ENCODE results near the gene BIRC5. TPM values are rescaled to one million over a fixed set of nuclear protein-coding genes. Genes with fewer than 3 reads are reported as not detected.

The BIRC5 gene
- total RNA-seq, 4 donors from 2014 or later, result 1.2 to 7.9 (median 3.6) TPM

DNA sequence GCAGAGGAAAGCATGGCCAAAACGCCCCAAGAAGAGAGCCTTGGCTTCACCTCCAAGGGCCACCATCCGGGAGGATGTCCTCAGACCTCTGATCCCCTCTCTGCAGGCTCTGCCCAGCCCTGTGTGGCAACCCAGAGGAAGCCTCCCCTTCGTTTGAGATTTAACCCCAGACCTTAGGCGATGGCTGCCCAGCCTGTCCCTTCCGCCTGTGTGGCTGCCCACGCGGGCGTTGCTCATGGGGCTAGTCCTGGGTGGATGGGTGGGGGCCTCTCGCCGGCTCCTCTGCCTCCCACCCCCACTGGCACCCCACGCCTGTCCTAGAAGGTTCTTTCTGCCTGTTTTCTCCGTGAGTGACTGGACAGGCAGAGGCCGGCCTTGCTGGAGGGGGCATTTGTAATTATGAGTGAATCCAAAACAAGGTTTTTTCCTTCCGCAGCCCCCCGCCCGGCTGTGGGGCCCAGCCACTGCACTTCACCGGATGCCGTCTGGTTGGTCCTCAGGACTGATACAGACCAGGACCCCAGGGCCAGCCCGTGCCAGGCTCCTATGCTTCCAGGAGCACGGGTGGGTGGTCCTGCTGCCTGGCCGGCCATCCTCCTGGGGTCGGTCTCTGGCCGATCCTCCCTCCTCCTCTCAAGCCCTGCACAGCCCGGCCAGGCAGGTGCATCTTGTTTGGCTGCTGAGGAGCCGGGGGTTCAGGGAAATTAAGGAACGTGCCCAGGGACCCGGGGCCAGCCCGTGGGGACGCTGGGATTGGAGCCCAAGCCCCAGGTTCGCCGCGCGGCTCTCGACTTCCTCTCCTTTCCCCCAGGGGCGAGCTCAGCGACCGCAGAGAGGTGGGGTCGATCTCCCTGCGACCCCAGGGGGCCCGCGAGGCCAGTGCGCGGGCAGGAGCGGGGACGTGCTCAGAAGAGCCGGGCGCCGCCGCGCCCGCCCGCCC, 17.2 kb downstream of the BIRC5 start, which contains the start of gene TMEM235:
TMEM235 (plus strand) TSS at position 636 of the 940 bp plus-strand sequence. CDS start 393 bp downstream, outside the sequence.
- 7 to 43% methylated on average over 3 to 39 of the region's 52 CpGs for WGBS, 2 donors (ENCODE audit: low coverage in 1 of 2)
- Histone ChIP-seq H3K4me3 (no peak within 1 kb of the TSS), H3K27me3 (peaks cover 48% of the 10 kb centered on the region), H3K36me3 (no peaks in the 10 kb centered on the region), H3K9me3 (no peaks in the 10 kb centered on the region), H3K27ac (no peak within 1 kb of the TSS), H3K4me1 (peaks cover 0 to 3% (median 0%) of the 10 kb centered on the region in 4 donors)
- intact Hi-C loops (cut with DNase I; ENCODE audit: low total_unique reads), result no loop called here
- in situ Hi-C loops (cut with MboI; ENCODE audit: low pct_ligation_motif_present in 1 of 4, low pct_unique_long_range_greater_than_20kb in 1 of 4, low sequenced_read_pairs in 3 of 4), result no loop called here
- no peak for TF ChIP-seq EP300 (IDR thresholded peaks at IDR 0.05; ENCODE audit: low read depth)
- TF ChIP-seq, protein P1, sequence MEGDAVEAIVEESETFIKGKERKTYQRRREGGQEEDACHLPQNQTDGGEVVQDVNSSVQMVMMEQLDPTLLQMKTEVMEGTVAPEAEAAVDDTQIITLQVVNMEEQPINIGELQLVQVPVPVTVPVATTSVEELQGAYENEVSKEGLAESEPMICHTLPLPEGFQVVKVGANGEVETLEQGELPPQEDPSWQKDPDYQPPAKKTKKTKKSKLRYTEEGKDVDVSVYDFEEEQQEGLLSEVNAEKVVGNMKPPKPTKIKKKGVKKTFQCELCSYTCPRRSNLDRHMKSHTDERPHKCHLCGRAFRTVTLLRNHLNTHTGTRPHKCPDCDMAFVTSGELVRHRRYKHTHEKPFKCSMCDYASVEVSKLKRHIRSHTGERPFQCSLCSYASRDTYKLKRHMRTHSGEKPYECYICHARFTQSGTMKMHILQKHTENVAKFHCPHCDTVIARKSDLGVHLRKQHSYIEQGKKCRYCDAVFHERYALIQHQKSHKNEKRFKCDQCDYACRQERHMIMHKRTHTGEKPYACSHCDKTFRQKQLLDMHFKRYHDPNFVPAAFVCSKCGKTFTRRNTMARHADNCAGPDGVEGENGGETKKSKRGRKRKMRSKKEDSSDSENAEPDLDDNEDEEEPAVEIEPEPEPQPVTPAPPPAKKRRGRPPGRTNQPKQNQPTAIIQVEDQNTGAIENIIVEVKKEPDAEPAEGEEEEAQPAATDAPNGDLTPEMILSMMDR (IDR thresholded peaks at IDR 0.05), result no peak
- DNase-seq, result no peak

DNA sequence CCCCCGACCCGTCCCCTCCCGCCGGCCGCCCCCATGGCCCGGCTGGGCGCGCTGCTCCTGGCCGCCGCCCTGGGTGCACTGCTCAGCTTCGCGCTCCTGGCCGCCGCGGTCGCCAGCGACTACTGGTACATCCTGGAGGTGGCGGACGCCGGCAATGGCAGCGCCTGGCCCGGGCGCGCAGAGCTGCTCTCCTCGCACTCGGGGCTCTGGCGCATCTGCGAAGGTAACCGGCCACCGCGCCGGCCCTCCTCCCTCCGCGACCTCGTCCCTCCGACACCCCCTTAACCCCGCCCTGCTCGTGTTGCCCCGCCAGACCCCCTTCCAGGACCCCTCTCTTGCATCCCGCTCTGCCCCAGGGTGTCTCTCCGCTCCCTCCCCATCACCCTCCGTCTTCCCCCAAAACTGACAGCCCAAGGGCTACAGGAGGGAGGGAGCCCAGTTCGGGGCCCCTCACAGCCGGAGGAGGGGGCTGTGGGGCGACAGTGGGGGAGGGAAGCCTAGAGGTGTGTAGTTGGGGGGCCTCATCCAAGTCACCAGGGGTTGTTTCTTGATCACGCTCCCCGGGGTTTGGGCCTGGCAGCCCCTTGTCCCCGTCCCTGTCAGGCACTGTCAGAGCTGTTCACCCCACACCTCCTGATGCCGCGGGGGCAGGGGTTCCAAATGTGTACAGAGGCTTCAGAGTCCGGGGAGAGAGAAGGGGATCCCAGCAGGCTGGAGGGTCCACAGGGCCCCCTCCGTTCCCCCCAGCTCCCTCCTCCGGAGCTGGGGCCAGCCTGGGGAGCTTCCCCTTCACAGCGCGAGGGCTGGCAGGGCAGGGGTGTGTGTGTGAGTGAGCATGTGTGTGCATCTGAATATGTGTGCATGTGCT, 18.2 kb downstream of the BIRC5 start:
- TF ChIP-seq, protein P1 (IDR thresholded peaks at IDR 0.05), result no peak
- TF ChIP-seq POLR2AphosphoS5 (IDR thresholded peaks at IDR 0.05), result no peak
- no peak for TF ChIP-seq EP300 (IDR thresholded peaks at IDR 0.05; ENCODE audit: low read depth)
- TF ChIP-seq POLR2A (IDR thresholded peaks at IDR 0.05), result no peak
- 23% methylated on average over 33 of the region's 55 CpGs; no CpG with 5 or more reads in 1 of the 2 donors for WGBS, 2 donors (ENCODE audit: low coverage in 1 of 2)
- intact Hi-C loops (cut with DNase I; ENCODE audit: low total_unique reads) (no loop called here), in situ Hi-C loops (cut with MboI; ENCODE audit: low pct_ligation_motif_present in 1 of 4, low pct_unique_long_range_greater_than_20kb in 1 of 4, low sequenced_read_pairs in 3 of 4) (no loop called here)
- Histone ChIP-seq H3K4me1 (no peaks in the 10 kb centered on the region), H3K27ac (no peak overlapping the region), H3K36me3 (no peaks in the 10 kb centered on the region), H3K27me3 (peaks cover 48% of the 10 kb centered on the region), H3K4me3 (no peak overlapping the region), H3K9me3 (no peaks in the 10 kb centered on the region)
- no peak for DNase-seq

DNA sequence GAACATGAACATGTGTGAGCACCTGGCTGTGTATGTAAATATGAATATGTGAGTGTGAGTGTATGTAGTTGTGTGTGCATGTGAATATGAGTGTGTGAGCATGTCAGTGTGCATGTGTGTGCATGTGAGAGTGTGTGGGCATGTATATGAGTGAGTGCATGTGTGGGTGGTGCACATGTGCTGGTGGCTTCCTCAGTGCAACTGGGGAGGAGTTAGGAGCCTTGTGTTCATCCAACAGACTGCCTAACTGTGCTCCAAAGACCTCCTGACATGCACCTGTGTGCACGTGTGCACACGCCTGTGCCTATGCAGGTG, 18.8 kb downstream of the BIRC5 start:
- no peak for DNase-seq
- WGBS, 2 donors (ENCODE audit: low coverage in 1 of 2), result 88% methylated on average over 2 of the region's 2 CpGs; no CpG with 5 or more reads in 1 of the 2 donors
- H3K4me3 ChIP-seq, result no peak overlapping the region
- no peak overlapping the region for H3K27ac ChIP-seq
- H3K27me3 ChIP-seq, result peaks cover 46% of the 10 kb centered on the region
- no peaks in the 10 kb centered on the region for H3K36me3 ChIP-seq
- H3K9me3 ChIP-seq, result no peaks in the 10 kb centered on the region
- intact Hi-C loops (cut with DNase I; ENCODE audit: low total_unique reads), result no loop called here
- TF ChIP-seq POLR2AphosphoS5 (IDR thresholded peaks at IDR 0.05) (no peak), POLR2A (IDR thresholded peaks at IDR 0.05) (no peak), EP300 (IDR thresholded peaks at IDR 0.05; ENCODE audit: low read depth) (no peak)
- TF ChIP-seq, protein P1 (IDR thresholded peaks at IDR 0.05), result no peak
- in situ Hi-C loops (cut with MboI; ENCODE audit: low pct_ligation_motif_present in 1 of 4, low pct_unique_long_range_greater_than_20kb in 1 of 4, low sequenced_read_pairs in 3 of 4), result no loop called here
- no peaks in the 10 kb centered on the region for H3K4me1 ChIP-seq

DNA sequence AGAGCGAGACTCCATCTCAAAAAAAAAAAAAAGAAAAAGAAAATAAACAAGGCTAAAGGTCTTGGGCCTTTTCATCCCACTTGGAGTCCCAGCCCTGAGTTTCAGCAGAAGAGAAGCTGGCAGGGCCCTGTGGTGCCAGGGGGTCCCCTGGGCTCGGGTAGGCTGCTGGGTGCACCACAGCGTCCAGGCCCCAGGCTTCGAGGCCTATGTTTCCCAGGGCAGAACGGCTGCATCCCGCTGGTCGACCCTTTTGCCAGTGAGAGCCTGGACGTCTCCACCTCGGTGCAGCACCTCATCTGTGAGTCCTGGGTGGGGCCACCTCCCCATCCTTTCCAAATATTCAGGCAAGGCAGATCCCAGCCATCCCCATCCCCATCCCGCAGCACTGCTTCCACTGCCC, 19.6 kb downstream of the BIRC5 start:
- in situ Hi-C loops (cut with MboI; ENCODE audit: low pct_ligation_motif_present in 1 of 4, low pct_unique_long_range_greater_than_20kb in 1 of 4, low sequenced_read_pairs in 3 of 4), result no loop called here
- Histone ChIP-seq H3K27ac (no peak overlapping the region), H3K9me3 (no peaks in the 10 kb centered on the region), H3K27me3 (peaks cover 45% of the 10 kb centered on the region), H3K4me1 (no peaks in the 10 kb centered on the region), H3K4me3 (no peak overlapping the region), H3K36me3 (no peaks in the 10 kb centered on the region)
- no peak for DNase-seq
- intact Hi-C loops (cut with DNase I; ENCODE audit: low total_unique reads), result no loop called here
- TF ChIP-seq, protein P1 (IDR thresholded peaks at IDR 0.05), result no peak
- TF ChIP-seq POLR2A (IDR thresholded peaks at IDR 0.05) (no peak), POLR2AphosphoS5 (IDR thresholded peaks at IDR 0.05) (no peak), EP300 (IDR thresholded peaks at IDR 0.05; ENCODE audit: low read depth) (no peak)
- 89% methylated on average over 10 of the region's 10 CpGs; no CpG with 5 or more reads in 1 of the 2 donors for WGBS, 2 donors (ENCODE audit: low coverage in 1 of 2)
